ENCODE data around the gene SLC12A7.
A peak's percentile ranks its signal among the peaks of the same experiment; 100 is the strongest.

SLC12A7 gene

GRCh38 chr5:1014346-1014745 lies 97.5 kb downstream of the SLC12A7 start:
- DNase-seq, result no peak

GRCh38 chr5:1013948-1014301 lies 97.9 kb downstream of the SLC12A7 start:
- DNase-seq, result no peak

GRCh38 chr5:1013238-1013947 lies 98.5 kb downstream of the SLC12A7 start:
- no peak for DNase-seq

- DNase-seq, result no peak
Observed at GRCh38 chr5:1012900-1013237, 99.0 kb downstream of the SLC12A7 start.

- no peak for DNase-seq
Observed at GRCh38 chr5:1012313-1012841, 99.5 kb downstream of the SLC12A7 start.

GRCh38 chr5:1011741-1012312 lies 100.0 kb downstream of the SLC12A7 start:
- DNase-seq, result no peak

GRCh38 chr5:1011226-1011631 lies 100.6 kb downstream of the SLC12A7 start:
- peak; percentile 50 for DNase-seq

- DNase-seq, result no peak
Observed at GRCh38 chr5:1010641-1011046, 101.2 kb downstream of the SLC12A7 start.

- DNase-seq, result no peak
Observed at GRCh38 chr5:1010181-1010510, 101.7 kb downstream of the SLC12A7 start.

- no peak for DNase-seq
Observed at GRCh38 chr5:1009359-1010180, 102.3 kb downstream of the SLC12A7 start.

- DNase-seq, result peak; percentile 57
Observed at GRCh38 chr5:1008451-1009358, 103.2 kb downstream of the SLC12A7 start, which contains the start of gene NKD2. NKD2 (plus strand) TSS chr5:1008802; CDS start chr5:1009058, 256 bp downstream.

GRCh38 chr5:1007681-1008450 lies 104.0 kb downstream of the SLC12A7 start:
- no peak for DNase-seq

GRCh38 chr5:1007221-1007680 lies 104.6 kb downstream of the SLC12A7 start:
- no peak for DNase-seq

GRCh38 chr5:1006656-1007071 lies 105.2 kb downstream of the SLC12A7 start:
- DNase-seq, result no peak

- no peak for DNase-seq
Observed at GRCh38 chr5:1005904-1006655, 105.8 kb downstream of the SLC12A7 start.

- DNase-seq, result no peak
Observed at GRCh38 chr5:1005249-1005851, 106.5 kb downstream of the SLC12A7 start.

GRCh38 chr5:1004461-1005248 lies 107.2 kb downstream of the SLC12A7 start:
- DNase-seq, result peak; percentile 50

- peak; percentile 56 for DNase-seq
Observed at GRCh38 chr5:1003296-1003937, 108.4 kb downstream of the SLC12A7 start.

- DNase-seq, result no peak
Observed at GRCh38 chr5:1002836-1003235, 109.0 kb downstream of the SLC12A7 start.

- no peak for DNase-seq
Observed at GRCh38 chr5:1002271-1002546, 109.7 kb downstream of the SLC12A7 start.
